ENCODE data around the gene FIGNL1.
A peak's percentile ranks its signal among the peaks of the same experiment; 100 is the strongest.

Gene FIGNL1

DNA sequence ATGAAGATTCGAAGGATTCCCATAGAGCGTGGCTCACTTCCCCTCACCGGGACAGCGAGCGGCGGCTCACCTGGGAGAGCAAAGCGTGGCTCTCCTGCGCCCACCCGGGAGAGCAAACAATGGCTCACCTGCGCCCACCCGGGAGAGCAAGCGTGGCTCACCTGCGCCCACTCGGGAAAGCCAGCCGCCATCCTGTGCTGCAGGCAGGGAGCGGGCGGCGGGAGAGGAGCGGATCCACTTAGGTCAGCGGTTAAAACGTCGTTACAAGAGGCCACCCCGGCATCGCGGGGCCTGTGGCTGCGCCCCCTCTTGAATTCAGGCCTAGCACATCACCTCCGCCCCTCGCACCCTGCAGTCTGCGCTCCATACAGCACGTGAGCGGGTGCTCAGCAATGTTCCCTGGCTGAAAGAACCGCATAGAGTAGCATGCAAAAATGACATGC, 461 bp upstream of the FIGNL1 start:
- DNase-seq = no peak

DNA sequence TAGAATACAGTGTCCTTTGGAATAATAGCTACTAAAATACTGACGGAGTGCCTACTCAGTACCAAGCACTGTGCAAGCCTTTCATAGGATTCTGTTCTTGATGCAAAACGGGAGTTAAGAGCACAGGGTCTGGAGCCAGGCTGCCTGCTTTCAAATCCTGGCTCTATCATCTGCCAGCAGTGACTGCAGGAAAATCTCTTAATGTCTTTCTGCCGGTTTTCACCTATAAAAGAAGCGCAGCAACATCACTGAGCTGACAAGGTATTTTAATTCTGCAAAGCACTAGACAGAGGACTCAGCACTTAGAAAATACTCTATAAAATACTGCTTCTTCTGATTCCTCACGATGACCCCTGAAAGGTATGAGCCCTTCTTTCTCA, 659 bp downstream of the FIGNL1 start:
- no peaks in the 10 kb centered on the region for H3K36me3 ChIP-seq (replicated peaks)
- peak overlapping the region; percentile 82 for H3K4me3 ChIP-seq (ENCODE audit: low read depth, low read length)
- no peaks in the 10 kb centered on the region for H3K27me3 ChIP-seq (replicated peaks)
- in situ Hi-C loops (cut with HindIII; ENCODE audit: low pct_ligation_motif_present, low sequenced_read_pairs) = no loop called here
- TF ChIP-seq, protein P1, sequence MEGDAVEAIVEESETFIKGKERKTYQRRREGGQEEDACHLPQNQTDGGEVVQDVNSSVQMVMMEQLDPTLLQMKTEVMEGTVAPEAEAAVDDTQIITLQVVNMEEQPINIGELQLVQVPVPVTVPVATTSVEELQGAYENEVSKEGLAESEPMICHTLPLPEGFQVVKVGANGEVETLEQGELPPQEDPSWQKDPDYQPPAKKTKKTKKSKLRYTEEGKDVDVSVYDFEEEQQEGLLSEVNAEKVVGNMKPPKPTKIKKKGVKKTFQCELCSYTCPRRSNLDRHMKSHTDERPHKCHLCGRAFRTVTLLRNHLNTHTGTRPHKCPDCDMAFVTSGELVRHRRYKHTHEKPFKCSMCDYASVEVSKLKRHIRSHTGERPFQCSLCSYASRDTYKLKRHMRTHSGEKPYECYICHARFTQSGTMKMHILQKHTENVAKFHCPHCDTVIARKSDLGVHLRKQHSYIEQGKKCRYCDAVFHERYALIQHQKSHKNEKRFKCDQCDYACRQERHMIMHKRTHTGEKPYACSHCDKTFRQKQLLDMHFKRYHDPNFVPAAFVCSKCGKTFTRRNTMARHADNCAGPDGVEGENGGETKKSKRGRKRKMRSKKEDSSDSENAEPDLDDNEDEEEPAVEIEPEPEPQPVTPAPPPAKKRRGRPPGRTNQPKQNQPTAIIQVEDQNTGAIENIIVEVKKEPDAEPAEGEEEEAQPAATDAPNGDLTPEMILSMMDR (IDR thresholded peaks at IDR 0.05; ENCODE audit: low read depth, low read length, missing control alignments) = no peak
- DNase-seq = no peak
- H3K27ac ChIP-seq = no peak overlapping the region

More for the DNA sequence above, 461 bp upstream of the FIGNL1 start:
- Histone ChIP-seq H3K27me3 (replicated peaks) (peaks cover 1% of the 10 kb centered on the region), H3K4me3 (ENCODE audit: low read depth, low read length) (peak overlapping the region; percentile 82), H3K36me3 (replicated peaks) (no peaks in the 10 kb centered on the region), H3K27ac (no peak overlapping the region)
- TF ChIP-seq, protein P1 (IDR thresholded peaks at IDR 0.05; ENCODE audit: low read depth, low read length, missing control alignments) = no peak
- in situ Hi-C loops (cut with HindIII; ENCODE audit: low pct_ligation_motif_present, low sequenced_read_pairs) = no loop called here

DNA sequence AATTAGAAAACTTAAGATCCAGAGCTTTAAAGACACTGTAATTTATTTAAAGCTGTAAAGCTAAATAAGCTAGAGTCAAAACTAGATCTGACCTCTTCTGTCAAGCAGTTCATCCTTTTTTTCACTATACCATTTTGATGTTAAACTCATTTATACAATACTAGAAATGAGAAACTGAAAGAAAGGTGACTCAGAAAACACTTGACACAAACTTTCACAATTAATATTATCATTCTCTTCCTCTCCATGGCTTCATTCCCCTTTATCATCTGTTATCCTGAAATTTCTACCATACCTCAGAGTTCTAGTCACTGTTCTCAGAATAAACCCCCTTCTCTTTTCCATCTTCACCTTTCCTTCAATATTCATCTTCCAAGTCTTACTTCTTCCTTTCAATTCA, 1.3 kb downstream of the FIGNL1 start:
- in situ Hi-C loops (cut with HindIII; ENCODE audit: low pct_ligation_motif_present, low sequenced_read_pairs) = no loop called here

DNA sequence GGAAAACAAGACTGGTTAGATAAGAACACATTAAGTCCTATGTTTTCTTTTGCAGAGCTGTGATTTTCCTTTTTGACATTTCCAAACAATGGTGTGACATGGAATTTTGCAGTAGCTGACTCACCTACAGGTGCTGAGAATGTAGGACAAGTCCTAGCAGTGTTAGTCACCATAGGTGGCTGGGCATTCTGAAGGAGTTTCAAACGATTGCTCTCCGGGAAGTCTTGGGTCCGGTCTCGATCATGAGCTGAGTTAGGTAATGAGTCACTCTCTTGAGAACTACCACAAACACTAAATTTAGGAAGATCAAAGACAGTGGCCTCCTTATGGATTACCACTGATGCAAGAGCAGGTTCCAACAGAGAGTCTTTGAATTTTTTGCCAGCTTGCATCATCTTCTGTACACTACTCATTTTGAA, 3.6 kb downstream of the FIGNL1 start:
- Histone ChIP-seq H3K4me3 (ENCODE audit: low read depth, low read length) (no peak overlapping the region), H3K27ac (no peak overlapping the region), H3K36me3 (replicated peaks) (no peaks in the 10 kb centered on the region), H3K27me3 (replicated peaks) (no peaks in the 10 kb centered on the region)
- in situ Hi-C loops (cut with HindIII; ENCODE audit: low pct_ligation_motif_present, low sequenced_read_pairs) = no loop called here
- TF ChIP-seq, protein P1 (IDR thresholded peaks at IDR 0.05; ENCODE audit: low read depth, low read length, missing control alignments) = no peak
- DNase-seq = peak; percentile 39

More for the DNA sequence above, 1.3 kb downstream of the FIGNL1 start:
- Histone ChIP-seq H3K27me3 (replicated peaks) (no peaks in the 10 kb centered on the region), H3K36me3 (replicated peaks) (no peaks in the 10 kb centered on the region), H3K4me3 (ENCODE audit: low read depth, low read length) (no peak overlapping the region), H3K27ac (no peak overlapping the region)
- no peak for DNase-seq
- TF ChIP-seq, protein P1 (IDR thresholded peaks at IDR 0.05; ENCODE audit: low read depth, low read length, missing control alignments) = no peak

DNA sequence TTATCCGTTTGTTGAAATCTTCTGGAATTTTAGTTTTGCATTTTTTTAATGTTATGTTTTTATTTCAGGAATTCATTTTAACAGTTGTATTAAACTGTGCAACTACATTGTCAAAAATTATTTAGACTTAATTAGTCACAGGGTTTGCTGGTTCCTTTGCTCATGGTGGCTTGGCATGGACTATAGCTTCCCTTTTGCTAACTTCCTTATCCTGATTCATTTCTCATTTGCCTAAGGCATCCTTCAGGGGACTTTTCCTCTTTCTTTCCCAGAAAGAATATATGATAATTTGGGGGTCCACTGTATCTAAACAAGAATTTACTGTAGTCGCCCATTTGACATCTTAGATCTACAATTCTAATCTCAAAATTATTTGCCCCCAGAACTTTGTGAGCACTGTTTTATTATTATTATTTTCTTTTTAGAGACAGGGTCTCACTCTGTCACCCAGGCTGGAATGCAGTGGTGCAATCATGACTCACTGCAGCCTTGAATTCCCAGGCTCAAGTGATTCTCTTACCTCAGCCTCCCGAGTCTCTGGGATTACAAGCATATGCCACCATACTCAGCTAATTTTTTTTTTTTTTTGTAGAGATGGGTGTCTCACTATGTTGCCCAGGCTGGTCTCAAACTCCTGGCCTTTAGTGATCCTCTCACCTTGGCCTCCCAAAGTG, 13.9 kb downstream of the FIGNL1 start:
- no peaks in the 10 kb centered on the region for H3K36me3 ChIP-seq (replicated peaks)
- in situ Hi-C loops (cut with HindIII; ENCODE audit: low pct_ligation_motif_present, low sequenced_read_pairs) = no loop called here
- DNase-seq = peak; percentile 92
- no peaks in the 10 kb centered on the region for H3K27me3 ChIP-seq (replicated peaks)
- TF ChIP-seq, protein P1 (IDR thresholded peaks at IDR 0.05; ENCODE audit: low read depth, low read length, missing control alignments) = no peak
- H3K27ac ChIP-seq = peak overlapping the region; percentile 91
- H3K4me3 ChIP-seq (ENCODE audit: low read depth, low read length) = no peak overlapping the region

All from brain microvascular endothelial cell (primary cell).